ENCODE results near the gene TMEM182.

DNA sequence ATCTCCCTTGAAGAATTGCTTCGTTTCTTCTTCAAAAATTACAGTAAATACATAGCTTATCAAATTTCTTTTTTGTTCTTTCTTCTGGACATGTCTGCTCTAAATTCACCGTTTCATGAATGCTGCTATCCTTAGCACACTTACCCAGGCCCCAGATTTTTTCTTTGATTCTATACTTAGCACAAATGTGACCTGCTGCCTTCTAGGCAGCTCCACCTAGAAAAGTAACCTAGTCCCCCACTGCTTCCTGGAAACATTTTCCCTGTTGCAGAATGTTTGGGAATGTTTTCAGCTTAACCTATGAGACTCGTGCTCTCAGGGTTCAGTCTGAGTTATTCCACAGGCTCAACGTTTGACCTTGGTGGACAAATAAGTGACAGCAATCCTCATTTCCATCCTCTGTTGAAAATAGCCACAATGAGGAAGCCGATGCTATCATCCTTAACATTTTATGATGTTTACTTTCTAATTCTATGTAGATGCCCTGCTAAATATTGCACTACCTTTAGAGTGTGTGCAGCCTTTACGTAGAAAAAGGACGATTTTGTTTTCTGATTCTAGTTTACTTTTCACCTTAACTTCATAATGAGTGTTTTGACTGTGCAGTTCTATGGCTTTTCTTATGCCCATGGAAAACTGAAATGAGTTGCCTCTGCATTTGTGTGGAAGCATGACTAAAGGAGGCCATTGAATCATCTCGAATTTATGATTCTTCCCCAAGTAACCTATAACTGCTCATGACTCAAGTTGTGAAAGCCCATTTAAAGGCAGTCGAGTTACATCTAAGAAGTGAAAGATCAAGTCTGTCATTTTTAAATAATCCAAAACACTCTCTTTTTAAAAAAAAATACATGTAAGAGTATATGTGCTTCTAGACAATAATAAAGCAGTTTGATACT is 47.7 kb downstream of the TMEM182 start:
- TF ChIP-seq POLR2A (IDR thresholded peaks at IDR 0.05): no peak
- TF ChIP-seq, protein P1, sequence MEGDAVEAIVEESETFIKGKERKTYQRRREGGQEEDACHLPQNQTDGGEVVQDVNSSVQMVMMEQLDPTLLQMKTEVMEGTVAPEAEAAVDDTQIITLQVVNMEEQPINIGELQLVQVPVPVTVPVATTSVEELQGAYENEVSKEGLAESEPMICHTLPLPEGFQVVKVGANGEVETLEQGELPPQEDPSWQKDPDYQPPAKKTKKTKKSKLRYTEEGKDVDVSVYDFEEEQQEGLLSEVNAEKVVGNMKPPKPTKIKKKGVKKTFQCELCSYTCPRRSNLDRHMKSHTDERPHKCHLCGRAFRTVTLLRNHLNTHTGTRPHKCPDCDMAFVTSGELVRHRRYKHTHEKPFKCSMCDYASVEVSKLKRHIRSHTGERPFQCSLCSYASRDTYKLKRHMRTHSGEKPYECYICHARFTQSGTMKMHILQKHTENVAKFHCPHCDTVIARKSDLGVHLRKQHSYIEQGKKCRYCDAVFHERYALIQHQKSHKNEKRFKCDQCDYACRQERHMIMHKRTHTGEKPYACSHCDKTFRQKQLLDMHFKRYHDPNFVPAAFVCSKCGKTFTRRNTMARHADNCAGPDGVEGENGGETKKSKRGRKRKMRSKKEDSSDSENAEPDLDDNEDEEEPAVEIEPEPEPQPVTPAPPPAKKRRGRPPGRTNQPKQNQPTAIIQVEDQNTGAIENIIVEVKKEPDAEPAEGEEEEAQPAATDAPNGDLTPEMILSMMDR (IDR thresholded peaks at IDR 0.05): no peak
